GM21526 (cell line): Measurements from ENCODE around the gene ACO1.

Experiments used
- ATAC-seq: cut with Tn5 transposase; IDR thresholded peaks from one replicate; pipeline ENCODE4 v1.9.1; 2021; ENCODE audit warnings: moderate library complexity; ENCODE audit not compliant: unreplicated experiment, low FRiP score

ACO1 gene

GRCh38 chr9:32483343-32483742 lies 98.9 kb downstream of the ACO1 start:
- ATAC-seq, result no peak

- ATAC-seq, result no peak
Observed at GRCh38 chr9:32486839-32487562, 102.6 kb downstream of the ACO1 start.

GRCh38 chr9:32487981-32488380 lies 103.5 kb downstream of the ACO1 start:
- no peak for ATAC-seq

GRCh38 chr9:32490601-32491000 lies 106.2 kb downstream of the ACO1 start:
- no peak for ATAC-seq

GRCh38 chr9:32497921-32498320 lies 113.5 kb downstream of the ACO1 start:
- ATAC-seq, result no peak

- ATAC-seq, result no peak
Observed at GRCh38 chr9:32500768-32501167, 116.3 kb downstream of the ACO1 start.

GRCh38 chr9:32501868-32502267 lies 117.4 kb downstream of the ACO1 start:
- no peak for ATAC-seq

GRCh38 chr9:32502464-32502863 lies 118.0 kb downstream of the ACO1 start:
- ATAC-seq, result no peak

- ATAC-seq, result no peak
Observed at GRCh38 chr9:32503008-32503407, 118.6 kb downstream of the ACO1 start.
